Left cardiac atrium (tissue), 4 donors: ENCODE results near the gene MVB12B. TPM values are rescaled to one million over a fixed set of nuclear protein-coding genes. Genes with fewer than 3 reads are reported as not detected.

Experiments used
- ATAC-seq, 2 donors: fragments of 200-7000 bp; cut with Tn5 transposase; one replicate each; pipeline ENCODE4 v1.9.1; 2020; ENCODE audit warnings: mild to moderate bottlenecking in 2 of 2, moderate library complexity in 2 of 2
- DNase-seq: peaks from one replicate; pipeline ENCODE4 v3.0.0-alpha.2; 2020
- intact Hi-C, 2 donors: fragments of 100-400 bp; cut with DNase I; formaldehyde crosslinking; loops; one replicate each; pipeline versions ENCODE4 v1.14.1 to v1.15.1; 2022 to 2023
- total RNA-seq, 2 donors: library from RNA; stranded (reverse); fragmentation: NEBNext Ultra II Directional; extraction: Animal tissue kit (Norgen Biotek cat#: 25700); gene quantifications; one replicate each; pipeline ENCODE4 v1.2.1, GENCODE V29; 2021
- donor health status: DM: no; HTN: yes; CAD: no.
- donor health status: DM: no; HTN: yes; CAD: no; lungs with severe emphysema.
- donor health status: DM: yes; HTN: yes; CAD: no.
- donor health status: Dilated cardiomyopathy.

MVB12B gene
- total RNA-seq, 2 donors from 2014 or later = 9.7 to 12.3 TPM

GRCh38 chr9:126301985-126302603 is 24.5 kb upstream of the MVB12B start:
- DNase-seq = peak; percentile 55
- intact Hi-C loops = loop anchor here (1.0 to 5.0 kb wide), 4 partner anchors 95 to 190 kb away; no protein-coding TSS in a partner anchor

GRCh38 chr9:126302730-126303129 is 23.9 kb upstream of the MVB12B start:
- ATAC-seq (no peak), DNase-seq (no peak)
- intact Hi-C loops = loop anchor here (1.0 to 5.0 kb wide), 4 partner anchors 95 to 190 kb away; no protein-coding TSS in a partner anchor

More at GRCh38 chr9:126301985-126302603, 24.5 kb upstream of the MVB12B start:
- ATAC-seq = peak; percentile 68 to 75

- ATAC-seq (no peak), DNase-seq (no peak)
- intact Hi-C loops = loop anchor here (5.0 kb wide), 3 partner anchors 94 to 189 kb away; no protein-coding TSS in a partner anchor
These were observed 23.1 kb upstream of the MVB12B start for GRCh38 chr9:126303488-126303887.

GRCh38 chr9:126304207-126304970 is 22.2 kb upstream of the MVB12B start:
- no peak for DNase-seq
- intact Hi-C loops = loop anchor here (5.0 kb wide), 3 partner anchors 93 to 188 kb away; no protein-coding TSS in a partner anchor
- peak; percentile 15 to 58 for ATAC-seq

- intact Hi-C loops = loop anchor here (5.0 kb wide), 3 partner anchors 92 to 187 kb away; no protein-coding TSS in a partner anchor
- ATAC-seq (no peak), DNase-seq (no peak)
These were observed 21.7 kb upstream of the MVB12B start for GRCh38 chr9:126304971-126305320.

DNA sequence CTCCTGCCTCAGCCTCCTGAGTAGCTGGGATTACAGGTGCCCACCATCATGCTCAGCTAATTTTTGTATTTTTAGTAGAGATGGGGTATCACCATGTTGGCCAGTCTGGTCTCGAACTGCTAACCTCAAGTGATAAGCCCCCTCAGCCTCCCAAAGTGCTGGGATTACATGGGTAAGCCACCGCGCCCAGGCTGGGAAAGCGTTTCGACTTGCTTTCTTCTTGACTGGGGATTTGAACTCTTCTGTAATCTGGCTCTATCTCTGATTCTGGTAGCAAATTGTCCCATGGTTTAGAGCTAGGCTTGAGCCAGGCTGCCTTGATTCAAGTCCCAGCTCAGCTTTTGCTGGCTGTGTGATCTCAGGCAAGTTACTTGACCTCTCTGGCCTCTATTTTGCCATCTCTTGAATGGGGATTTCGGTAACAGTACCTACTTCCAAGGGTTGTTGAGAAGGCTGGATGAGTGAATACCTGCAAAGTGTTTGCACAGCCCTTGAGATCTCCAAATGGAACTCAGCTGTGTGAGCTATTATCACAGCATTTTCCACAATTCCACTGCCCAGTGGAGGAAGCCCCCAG is 20.5 kb upstream of the MVB12B start:
- intact Hi-C loops = no loop called here
- ATAC-seq (no peak), DNase-seq (no peak)

DNA sequence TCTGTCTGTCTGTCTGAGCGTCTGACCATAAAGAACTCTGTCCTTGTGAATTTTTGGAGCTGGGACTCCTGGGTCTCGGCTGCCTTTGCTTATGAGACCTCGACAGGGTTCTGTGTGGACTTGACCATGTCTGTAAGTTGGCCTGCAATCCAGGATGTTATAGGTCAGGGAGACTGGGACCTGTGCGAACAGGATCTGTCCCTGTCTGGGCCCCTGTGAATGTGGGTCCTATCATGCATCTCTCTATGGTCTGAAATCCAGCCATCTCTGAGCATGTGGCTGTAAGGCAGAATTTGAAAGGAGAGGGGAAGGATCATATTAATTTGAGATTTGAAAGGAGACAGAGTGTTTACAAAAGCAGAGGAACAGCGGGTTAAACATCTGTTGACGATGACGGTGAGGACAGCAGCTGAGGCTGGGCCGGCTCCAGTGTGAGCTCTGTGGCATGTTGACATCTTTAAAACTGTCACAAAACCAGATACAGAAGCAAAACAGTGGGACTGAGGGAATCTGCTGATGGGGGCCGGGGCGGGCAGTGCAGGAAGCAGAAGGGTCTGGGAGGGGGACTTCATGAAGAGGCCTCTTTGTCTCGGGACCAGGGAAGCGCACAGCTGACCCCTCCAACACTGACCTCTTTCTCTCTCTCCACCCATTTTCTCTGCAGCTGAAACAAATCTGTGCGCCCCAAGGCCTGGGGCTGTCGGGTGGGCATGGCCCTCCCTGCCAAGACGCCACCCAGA is 19.1 kb upstream of the MVB12B start:
- intact Hi-C loops = no loop called here
- ATAC-seq = peak in 1 of 2 donors; percentile 25
- no peak for DNase-seq

GRCh38 chr9:126309427-126310189 is 17.0 kb upstream of the MVB12B start:
- ATAC-seq = no peak
- DNase-seq = no peak
- intact Hi-C loops = no loop called here

DNA sequence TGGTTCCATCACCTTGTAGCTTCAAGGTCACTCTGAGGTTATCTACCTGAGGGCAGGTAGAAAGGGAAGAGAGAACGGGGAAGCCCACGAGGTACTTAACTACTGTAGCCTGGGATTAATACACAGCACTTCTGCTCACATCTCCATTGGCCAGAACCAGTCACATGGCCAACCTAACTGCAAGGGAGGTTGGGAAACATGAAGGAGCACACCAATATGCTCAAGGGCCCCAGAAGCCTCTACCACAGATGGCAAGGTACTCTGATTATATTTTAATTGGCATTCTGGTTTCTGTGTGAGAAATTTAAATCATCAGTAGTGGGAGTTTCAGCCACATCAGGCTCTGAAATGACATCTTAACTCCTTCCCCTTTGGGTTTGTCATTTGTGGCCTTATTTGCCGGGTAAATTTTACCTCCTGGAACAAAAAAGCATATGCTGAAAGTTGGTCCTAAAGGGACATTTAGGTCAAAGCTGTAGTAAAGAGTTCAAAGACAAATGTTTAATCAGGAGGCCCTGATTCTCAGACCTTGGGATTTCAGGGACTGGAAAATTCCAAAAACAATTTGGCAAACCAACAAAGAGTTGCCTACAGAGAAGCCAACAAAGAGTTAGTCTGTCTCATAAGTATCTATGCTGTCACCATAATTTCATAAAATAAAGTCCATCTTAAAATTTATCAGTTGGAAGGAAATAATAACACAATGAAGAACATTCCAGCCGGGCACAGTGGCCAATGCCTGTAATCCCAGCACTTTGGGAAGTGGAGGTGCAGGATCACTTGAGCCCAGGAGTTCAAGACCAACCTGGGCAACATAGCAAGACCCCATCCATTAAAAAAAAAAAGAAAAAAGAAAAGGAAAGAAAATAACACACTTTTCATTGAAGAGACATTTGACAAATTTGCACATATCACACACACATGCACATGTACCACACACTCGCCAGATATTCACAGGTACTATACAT is 13.8 kb upstream of the MVB12B start:
- intact Hi-C loops = no loop called here
- ATAC-seq (no peak), DNase-seq (no peak)

GRCh38 chr9:126316085-126316655 is 10.5 kb upstream of the MVB12B start:
- no peak for DNase-seq
- intact Hi-C loops = loop anchor here in 1 of 2 donors (5.0 kb wide), 2 partner anchors 81 to 176 kb away; no protein-coding TSS in a partner anchor
- no peak for ATAC-seq

DNA sequence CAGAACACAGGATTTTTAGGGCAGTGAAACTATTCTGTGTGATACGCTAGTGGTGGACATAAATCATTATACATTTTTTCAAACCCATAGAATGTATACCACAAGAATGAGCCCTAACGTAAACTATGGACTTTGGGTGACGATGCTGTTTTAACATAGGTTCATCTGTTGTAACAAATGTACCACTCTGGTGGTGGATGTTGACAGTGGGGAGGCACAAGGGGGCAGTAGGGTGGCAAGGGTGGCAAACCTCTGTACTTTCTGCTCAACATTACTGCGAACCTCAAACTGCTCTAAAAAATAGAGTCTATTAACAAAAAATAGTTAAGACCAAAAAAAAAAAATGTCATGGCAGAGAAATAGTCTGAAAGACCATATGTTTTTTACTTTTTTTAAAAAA is 9.1 kb upstream of the MVB12B start:
- DNase-seq (no peak), ATAC-seq (peak; percentile 27 to 43)
- intact Hi-C loops = loop anchor here in 1 of 2 donors (5.0 kb wide), 2 partner anchors 80 to 175 kb away; no protein-coding TSS in a partner anchor

GRCh38 chr9:126318858-126319257 is 7.8 kb upstream of the MVB12B start:
- DNase-seq = no peak
- ATAC-seq = no peak
- intact Hi-C loops = loop anchor here in 1 of 2 donors (5.0 kb wide), 2 partner anchors 78 to 173 kb away; no protein-coding TSS in a partner anchor

- no peak for DNase-seq
- intact Hi-C loops = loop anchor here in 1 of 2 donors (5.0 kb wide), 2 partner anchors 78 to 173 kb away; no protein-coding TSS in a partner anchor
- ATAC-seq = no peak
These were observed 7.0 kb upstream of the MVB12B start for GRCh38 chr9:126319671-126320070.

DNA sequence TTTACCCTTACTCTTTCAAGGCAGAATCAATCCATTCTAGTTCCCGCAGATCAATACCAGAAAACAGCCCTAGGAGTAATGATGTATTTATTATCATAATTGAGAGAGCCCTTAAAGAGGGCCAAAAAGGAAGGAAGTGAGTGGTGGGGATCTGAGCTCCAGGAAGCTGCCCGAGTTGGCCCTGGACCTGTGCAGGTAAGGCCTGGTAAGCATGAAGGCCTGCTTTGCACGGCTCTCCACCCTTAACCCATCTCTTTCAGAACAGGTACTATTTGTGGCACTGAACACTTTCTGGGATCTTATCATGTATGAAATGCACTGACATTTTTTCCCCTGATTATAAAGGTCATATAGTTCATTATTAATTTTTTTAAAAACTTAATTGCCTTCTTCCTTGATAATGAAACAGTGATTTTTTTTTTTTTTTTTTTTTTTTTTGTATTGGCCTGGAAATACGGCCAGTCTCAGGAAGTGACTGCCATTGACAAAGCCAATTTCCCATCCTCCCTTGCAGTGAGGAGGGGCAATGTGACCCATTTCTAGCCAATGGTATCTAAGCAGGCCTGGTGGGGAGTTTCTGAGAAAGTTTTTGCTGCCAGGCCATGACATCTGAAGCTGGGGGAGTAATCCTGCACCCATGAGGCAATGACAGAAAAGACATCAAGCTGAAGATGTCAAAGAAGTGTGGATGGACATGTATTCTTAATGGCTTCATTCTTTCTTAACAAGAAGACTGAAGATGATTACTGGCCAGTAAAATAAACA is 6.3 kb upstream of the MVB12B start:
- ATAC-seq = peak in 1 of 2 donors; percentile 15
- intact Hi-C loops = no loop called here

DNA sequence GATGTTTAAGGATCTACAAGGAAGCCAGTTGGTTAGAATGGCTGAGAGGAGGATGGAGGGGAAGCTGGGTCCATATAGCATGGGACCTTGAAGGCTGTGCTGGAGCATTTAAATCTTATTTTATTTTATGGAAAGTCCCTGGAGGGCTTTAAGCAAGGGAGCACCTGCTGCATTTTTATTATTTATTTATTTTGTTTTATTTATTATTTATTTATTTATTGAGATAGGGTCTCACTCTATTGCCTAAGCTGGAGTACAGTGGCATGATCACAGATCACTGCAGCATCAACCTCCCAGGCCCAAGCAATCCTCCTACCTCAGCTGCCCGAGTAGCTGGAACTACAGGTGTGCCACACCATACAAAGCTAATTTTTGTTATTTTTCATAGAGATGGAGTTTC is 4.9 kb upstream of the MVB12B start:
- ATAC-seq = no peak
- intact Hi-C loops = no loop called here
- DNase-seq = no peak

More for the DNA sequence above, 6.3 kb upstream of the MVB12B start:
- DNase-seq = no peak

DNA sequence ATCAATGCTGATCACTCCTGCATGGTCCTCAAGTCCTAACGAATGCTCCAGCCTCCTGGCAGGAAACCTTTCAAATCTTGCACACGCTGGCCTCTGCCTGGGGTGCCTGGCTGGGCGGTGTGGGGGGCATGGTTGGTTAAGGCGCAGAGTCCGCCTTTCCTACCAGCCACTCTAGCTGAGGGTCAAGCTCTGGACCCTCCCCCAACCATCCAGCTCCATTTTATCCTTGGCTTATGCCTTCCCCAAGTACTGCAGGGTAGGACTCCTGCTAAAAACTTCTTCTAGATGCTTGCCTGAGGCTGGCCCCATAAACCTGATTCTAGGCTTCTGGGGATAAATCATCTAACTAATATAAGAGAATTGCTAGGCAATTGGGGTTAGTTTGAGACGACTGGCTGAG is 808 bp upstream of the MVB12B start:
- ATAC-seq = no peak
- intact Hi-C loops = no loop called here
- no peak for DNase-seq
